GM19240 (cell line): ENCODE data around the gene ATP6V0D1.

Source experiments
- DNase-seq: peaks from one replicate; pipeline ENCODE4 v3.0.0; 2011; ENCODE audit warnings: low spot score; ENCODE audit not compliant: insufficient read length

The ATP6V0D1 gene

DNA sequence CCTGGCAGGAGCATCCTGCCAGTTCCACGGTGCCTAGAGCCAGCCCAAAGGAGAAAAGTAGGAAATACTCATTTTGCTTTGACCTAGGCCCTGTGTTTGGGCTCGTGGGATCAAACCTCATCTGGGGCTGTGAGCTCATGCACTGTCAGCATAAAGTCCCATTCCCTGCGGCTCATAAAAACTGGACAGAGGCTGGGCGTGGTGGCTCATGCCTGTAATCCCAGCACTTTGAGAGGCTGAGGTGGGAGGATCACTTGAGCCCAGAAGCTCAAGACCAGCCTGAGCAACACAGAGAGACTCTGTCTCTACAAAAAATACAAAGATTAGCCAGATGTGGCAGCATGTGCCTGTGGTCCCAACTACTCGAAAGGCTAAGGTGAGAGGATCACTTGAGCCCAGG, 17.9 kb downstream of the ATP6V0D1 start:
- DNase-seq = no peak

DNA sequence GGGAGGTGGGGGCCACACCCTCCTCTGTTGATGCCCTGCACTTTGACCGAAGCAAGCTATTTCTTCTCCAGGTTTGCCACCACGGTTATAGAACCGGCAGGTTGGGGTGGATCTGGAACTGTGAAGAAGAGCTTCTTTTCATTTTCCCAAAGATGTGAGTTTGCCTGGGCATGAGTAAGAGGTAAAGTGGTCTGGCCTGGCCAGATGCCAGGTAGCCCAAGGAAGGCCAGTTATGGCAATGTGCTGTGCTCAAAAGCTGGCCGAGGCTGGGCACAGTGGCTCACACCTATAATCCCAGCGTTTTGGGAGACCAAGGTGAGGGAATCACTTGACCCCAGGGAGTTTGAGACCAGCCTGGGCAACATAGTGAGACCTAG, 18.7 kb downstream of the ATP6V0D1 start:
- no peak for DNase-seq

DNA sequence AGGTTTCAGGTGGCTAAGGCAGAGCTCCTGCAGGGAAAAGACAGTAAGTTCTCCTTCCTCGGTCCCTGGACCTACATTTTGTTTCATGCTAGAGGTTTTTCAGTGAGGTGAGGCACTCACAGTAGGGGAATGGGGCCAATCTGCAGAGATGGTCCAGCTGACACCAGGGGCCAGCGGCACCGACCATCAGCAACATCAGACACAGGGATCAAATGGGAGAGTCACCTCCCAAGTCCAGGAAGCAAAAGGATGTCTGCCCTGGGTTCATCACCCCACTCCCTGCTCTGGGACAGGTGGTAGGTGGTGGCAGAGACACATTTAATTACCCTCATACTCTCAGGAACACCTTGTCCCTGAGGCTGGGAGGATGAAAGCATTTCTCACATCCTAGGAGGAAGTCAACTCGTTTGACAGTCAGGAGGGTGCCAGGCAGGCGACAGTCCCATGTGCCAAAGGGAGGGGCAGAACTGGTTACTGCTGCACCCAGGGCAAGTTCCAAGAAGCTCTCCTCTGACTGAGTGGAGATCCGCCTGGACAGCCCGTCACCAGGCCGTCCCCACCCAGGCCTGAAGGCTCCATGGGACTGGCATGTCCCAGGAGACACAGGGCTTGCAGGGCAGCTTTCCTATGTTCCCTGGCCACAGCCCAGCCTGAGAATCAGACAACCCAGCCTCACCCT, 19.2 kb downstream of the ATP6V0D1 start:
- no peak for DNase-seq

DNA sequence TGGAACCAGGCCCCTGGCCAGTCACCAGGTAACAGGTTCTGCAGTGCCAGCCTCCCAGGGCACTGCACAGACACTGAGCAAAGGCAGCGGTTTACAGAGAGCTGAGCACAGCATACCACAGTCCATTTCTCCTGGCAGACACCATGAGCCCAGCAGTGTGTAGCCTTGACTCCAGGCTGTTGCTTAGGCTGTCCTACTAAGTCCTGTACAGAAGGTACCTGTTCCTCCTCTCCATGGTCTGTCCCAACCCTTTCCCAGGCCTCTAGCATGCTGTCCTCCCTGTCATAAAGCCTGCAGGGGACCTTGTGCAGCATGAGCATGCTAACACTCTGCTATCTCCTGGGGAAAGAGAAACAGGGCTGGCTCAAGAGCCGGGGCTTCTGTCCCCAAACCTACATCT, 20.0 kb downstream of the ATP6V0D1 start:
- DNase-seq = no peak

DNA sequence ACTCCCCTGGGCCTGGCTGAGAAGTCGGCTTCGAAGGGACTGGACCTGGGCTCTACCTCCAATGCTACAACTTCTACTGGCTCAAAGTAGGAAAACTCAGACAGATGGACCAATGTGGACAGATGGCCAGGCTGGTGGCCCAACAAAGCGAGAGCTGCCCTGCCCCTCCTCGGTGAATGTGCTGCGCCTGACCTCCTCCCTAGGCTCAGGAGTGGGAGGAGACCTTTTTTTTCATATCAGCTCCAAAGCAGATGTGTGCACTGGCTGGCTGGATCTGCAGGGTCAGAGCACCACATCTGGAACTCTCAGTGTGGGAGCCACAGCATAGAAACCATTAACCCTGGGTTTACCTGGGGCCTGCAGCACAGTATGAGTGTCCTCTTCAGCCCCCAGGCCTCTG, 20.8 kb downstream of the ATP6V0D1 start:
- DNase-seq = no peak

DNA sequence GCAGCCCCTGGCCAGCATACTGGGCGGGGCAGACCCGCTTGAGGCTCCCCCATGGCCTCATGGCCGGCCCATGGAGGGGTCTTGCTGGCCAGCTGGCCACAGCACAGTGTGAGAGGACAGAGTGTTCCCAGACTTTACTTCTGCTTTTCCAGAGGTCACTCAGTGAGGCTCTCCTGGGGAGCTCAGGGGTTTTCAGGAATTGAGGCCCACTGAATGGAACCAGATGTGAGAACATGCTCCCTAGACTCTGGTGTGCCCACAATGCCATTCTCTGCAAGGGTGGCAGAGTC, 21.2 kb downstream of the ATP6V0D1 start:
- DNase-seq = no peak

DNA sequence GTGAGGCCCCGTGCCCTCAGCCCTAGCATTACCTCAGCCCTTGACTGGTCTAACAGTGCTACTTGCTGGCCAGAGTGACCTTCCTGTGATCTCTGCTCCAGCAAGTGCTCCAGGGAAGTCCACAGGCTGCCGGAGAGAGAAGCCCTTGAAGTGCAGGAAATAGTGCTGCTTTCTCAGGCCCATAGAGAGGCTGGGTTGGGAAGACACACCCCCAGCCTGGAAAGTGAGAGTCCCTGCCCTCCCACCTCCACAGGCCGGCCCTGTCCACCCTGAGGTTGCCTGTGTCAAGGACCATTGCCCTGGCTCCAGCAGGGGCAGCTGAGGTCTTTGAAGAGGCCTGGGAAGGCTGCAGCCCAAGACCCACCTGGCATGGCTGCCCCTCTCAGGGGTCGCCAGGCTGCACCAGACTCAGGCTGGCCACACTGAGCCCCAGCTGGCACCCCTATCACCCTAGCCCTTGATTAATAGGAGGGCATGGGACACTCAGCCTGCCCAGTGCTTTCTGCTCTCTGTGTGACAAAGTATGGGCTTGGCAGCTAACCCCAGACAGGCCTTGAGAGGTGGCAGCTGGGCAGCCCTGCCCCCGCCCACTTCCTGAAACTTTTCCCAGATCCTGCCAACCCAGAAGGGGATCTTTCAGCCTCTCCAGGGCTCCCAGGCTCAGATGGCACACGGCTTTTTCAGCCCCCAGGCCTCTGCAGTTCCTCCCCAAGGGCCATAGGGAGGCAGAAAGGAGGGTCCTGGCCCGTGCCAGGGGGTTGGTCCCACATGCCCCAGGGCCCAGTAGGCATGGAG, 21.7 kb downstream of the ATP6V0D1 start:
- no peak for DNase-seq

DNA sequence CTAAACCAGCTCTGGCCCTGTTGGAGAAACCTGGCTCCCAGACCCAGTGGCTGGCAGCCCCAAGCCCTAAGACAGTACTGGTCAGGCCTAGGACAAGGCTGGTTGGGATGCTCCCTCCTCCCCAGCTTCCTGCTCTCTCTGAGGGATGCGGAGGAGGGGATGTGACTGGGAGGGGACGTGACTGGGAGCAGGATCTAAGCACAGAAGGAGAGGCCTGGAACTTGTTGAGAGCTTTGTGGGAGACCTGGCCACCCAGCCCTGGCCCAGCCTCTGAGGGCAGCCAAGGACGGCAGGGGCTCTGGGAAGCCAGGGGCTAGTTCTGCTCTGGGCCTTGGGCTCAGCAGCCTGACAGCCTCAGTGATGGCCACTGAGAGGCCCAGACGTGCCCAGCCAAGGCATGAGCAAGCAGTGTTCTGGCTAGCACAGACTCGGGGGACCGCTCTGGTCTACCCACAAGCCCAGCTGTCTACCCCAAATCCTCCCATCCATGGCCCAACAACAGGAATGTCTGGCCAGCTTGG, 22.8 kb downstream of the ATP6V0D1 start:
- DNase-seq = no peak

DNA sequence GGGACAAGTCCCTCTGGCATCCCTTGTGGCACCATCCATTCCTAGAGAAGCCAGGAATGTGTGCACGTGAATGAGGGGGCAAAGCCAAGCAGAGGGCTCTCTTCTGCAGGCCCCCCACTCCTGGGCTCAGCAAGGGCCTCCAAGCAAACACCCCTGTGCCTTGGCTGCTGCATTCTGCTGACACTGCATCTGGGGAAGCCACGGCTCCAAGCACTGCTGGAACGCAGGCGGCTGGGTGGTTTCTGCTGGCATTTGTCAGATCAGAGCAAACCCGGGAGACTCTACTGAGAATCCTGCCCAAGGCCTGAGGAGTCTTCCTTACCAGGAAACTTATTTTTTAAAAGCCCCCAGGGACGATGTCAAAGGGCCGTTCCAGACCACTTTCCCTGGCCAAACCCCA, 23.3 kb downstream of the ATP6V0D1 start:
- DNase-seq = no peak

DNA sequence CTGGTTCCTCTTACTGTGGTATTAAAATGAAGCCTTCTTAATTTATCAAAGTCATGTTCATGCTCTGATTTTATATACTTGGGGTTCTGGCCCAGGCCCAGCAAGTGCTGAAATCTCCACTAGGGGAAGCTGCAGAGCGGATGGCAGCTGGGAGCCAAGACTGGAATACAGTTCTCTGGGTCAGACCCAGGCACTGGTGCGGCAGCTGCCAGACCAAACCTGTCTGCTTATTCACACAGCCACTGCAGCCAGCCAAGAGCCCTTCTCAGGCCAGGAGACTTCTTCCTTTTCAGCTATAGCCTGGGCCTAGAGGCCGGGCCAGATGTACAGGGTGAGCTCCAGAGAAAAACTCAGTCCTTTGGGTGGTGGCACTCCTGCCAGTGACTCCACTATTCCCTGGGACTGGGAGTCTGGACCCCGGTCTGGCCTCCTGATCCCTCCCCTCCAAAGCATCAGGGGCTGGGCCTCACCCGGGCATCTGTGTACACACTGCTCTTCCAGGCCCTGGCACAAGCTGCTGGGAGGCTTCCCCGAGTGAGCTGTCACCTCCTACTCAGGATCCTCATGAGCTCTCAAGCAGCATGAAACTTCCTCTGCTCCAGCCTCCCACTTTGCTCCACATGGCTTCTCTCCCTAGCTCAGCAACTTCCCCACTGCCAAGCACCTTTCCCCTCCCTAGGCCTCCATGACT, 24.4 kb downstream of the ATP6V0D1 start:
- no peak for DNase-seq

DNA sequence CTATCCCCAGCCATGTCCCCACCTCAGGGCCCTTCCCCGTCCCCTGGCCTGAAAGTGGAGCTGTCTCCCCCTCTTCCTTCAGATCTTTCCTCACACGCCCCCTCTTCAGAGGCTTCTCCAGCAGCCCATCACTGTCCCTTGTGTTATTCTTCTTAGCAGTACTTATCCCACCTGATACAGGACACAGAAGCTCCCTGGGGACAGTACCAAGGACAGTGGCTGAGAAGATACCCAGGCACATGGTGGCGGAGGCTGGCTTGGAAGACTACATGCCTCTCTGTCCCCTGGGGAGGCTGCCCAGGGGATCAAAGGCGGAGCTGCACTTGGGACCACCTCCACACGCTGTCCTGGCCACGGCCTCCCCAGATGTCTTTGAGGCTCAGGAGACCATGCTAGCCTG, 26.1 kb downstream of the ATP6V0D1 start:
- no peak for DNase-seq

DNA sequence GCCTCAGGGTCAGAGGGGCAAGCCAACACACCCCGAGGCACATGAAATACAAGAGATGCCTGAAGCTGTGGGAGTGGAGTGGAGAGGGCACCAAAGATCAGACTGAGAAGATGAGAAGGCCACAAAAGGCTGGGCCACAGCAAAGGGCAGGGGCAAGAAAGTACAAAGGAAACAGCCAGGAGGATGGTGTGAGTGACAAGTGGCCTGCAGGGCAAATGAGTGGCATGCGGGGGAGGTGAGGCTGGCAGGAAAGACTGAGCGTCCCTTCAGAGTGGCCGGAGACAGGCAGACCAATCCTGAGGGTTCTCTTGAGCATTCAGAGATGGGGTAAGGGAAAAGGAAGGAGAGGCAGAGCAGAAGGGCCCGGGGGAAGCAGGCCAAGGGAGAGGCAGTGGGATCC, 26.9 kb downstream of the ATP6V0D1 start:
- DNase-seq = no peak

DNA sequence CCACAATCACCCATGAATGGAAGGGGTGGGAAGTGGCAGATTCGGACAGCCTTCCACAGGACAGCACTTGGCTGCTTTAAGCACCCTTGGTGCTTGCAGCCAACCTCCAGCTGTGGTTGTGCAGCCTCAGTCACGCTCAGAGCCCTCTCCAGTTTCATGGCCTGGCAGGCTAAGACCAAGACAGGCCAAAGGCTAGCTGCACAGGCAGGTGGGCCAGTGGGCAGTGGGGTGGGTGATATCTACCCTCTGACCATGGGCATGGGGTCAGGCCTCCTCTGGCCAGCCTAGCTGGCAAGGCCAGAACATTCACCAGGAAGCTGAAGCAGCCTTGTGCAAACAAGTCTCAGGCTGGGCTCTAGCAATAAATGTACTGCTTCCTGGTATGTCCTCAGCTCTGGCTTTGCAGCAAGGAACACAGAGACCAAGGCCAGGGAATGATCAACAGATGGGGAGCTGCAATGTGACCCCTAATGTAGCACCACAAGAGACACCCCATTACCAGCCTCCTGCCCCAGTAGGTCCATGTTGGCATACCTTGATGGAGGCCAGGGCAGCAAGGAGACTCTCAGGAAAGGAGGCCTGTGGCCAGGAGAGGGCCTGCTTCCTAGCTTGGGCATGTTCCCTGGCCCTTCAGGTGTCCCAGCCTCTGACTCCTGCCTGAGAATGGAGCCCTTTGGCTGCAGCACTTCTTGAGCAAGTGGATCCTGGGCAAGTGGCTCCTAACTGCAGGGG, 29.1 kb downstream of the ATP6V0D1 start:
- no peak for DNase-seq

DNA sequence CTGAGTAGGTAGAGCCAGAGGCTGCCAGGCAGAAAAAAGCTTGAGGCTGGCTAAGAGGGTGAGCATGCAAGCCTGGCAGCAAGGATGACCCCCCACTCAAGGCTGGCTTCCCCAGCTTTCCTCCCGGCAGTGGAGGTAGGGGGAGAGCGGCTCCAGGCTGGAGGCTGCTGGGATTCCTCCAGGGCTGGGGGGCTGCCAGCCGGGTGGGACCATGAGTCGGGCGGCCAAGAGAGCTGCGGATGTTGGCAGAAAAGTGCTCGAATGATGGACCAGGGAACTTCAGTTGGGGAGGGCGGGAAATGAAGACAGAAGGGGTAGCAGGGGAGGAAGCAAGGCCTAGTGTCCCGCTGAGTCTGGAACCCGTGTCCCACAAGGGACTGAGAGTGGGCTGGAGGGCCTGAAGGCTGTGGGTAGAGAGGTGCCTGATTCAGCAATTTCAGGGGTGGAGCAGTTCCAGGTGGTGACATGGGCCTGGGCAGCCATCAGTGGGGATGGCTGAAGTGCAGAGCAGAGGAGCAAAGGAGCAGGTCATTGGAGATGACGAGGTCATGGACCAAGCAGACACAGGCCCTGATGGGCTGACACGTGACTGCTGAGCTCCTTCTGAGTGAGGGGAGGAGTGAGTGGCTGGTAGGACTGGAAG, 29.8 kb downstream of the ATP6V0D1 start:
- no peak for DNase-seq

DNA sequence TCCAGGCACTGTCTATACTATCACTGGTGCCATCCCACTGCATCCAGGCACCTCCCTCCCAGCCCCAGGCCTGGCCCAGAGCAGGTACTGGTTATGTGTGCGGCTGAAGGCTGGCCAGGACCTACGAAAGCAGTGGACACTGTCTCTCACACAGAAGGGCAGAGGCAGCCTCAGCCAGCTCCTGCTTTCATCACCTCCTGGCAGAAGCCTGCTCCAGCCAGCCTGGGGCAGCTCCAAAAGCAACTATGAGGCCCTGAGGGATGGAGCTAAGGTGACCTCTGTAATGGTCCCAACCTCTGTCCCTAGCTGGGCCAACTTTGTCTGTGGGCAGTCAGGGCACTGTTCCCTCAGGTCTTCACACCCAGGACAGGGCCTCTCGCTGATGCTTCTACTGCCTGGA, 31.2 kb downstream of the ATP6V0D1 start:
- no peak for DNase-seq

DNA sequence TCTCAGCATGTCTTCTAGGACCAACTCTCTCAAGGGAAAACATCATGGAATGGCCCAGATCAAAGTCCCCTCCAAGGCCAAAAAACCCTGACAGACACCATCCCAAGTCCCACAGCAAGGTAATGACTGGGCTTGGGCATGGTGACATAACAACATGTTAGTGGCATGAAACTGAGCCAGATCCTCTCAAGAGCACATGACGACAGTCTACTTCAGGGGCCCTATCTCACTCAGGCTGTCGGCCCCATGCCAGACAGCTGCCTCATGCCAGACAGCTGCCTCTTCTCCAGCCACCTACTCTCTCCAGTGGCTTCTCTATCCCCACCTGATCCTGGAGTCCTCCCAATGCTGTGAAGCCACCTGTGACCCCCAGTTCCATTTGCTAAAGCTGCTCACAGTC, 31.6 kb downstream of the ATP6V0D1 start:
- no peak for DNase-seq

DNA sequence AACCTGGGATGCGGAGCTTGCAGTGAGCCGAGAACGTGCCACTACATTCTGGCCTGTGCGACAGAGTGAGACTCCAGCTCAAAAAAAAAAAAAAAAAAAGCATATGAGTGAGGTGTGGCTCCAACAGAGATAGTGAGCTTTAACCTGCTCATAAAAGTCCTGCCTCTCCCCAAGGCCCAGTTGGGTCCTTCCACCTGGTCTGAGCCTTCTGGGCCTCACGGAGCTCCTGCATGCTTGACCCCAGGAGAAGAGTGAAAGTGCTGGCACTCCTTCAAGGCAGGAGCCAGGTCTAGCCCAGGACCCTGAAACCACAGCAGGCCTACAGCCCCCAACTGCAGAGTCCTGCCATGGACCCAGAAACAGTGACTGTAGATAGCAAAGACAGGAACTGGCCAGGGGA, 32.4 kb downstream of the ATP6V0D1 start:
- no peak for DNase-seq

DNA sequence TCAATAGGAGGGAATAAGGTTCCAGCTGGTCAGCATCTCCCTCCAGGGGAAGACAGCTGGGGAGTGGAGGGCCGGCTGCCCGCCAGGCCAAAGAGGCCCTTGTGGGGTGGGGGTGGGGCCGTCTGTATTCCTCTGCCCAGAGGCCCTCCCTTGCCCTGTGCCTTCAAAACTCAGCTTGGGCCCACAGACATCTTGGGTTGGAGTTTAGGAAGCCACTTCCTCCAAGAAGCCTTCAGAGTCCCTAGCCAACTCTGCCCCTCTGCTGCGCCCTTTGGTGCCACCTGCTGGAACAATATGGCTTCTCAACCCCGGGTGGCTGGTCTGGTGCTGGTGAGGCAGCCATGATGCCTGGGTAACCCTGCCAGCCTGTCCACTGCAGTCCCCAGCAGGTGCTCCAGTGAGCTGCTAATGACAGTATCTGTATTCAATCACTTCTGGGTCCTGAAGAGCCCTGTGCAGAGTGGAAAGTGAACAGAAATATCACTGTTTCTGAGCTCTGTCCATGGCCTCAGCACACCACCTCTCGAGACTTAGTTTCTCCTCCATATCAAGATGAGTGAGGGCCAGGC, 33.4 kb downstream of the ATP6V0D1 start:
- peak; percentile 85 for DNase-seq

DNA sequence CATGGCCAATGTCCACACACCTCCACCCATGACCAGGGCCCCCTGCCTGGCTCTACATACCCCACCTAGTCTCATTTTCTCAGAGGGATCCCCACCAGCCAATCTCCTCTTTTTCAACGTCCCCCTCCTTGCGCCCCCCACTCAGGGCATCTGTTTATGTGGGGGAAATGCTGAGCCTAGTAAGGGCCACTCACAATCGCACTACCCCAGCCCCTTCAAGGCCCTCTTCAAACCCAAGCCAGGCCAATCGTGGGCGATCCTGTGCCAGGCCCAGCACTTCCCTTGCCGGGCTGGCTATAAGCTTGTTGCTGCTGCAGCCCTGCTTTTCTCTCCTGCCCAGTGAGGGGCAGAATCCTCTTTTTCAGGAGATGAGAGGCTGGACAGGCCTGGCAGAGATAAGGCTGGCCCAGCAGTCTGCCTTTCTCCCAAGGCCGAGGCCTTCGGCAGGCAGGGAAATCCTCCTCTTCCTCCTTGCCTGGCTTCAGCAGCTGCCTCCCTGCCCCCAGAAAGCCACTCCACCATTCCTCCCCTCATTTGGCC, 33.9 kb downstream of the ATP6V0D1 start:
- no peak for DNase-seq
